SK-N-SH treated with all-trans-retinoic acid at 6 μM for 48 hours (cell line): Measurements from ENCODE around the gene KLHL6.

Experiments
- ATAC-seq: fragments of 200-7000 bp; cut with Tn5 transposase; 3 replicates; pipeline ENCODE4 v1.9.1; 2020; ENCODE audit warnings: mild to moderate bottlenecking, moderate library complexity
- ARNTL ChIP-seq: fragments of 450-650 bp; formaldehyde crosslinking; IDR thresholded peaks from 2 replicates; pipeline ENCODE4 v1.5.0; 2020; ENCODE audit warnings: low read depth, mild to moderate bottlenecking, moderate library complexity, borderline replicate concordance
- BACH2 ChIP-seq: fragments of 250-450 bp; sonication (Bioruptor Pico); IDR thresholded peaks from 2 replicates; pipeline ENCODE4 v1.9.0; 2021; ENCODE audit warnings: mild to moderate bottlenecking, borderline replicate concordance
- CREB5 ChIP-seq: fragments of 250-450 bp; sonication (Bioruptor Pico); IDR thresholded peaks from 2 replicates; pipeline ENCODE4 v1.5.1; 2020; ENCODE audit warnings: low read depth, mild to moderate bottlenecking, moderate library complexity
- CSDC2 ChIP-seq: fragments of 250-450 bp; sonication (Bioruptor Pico); IDR thresholded peaks from 2 replicates; pipeline ENCODE4 v1.5.0; 2020; ENCODE audit warnings: mild to moderate bottlenecking, moderate library complexity
- CSRNP3 ChIP-seq: fragments of 250-450 bp; sonication (Bioruptor Pico); IDR thresholded peaks from 2 replicates; pipeline ENCODE4 v1.5.1; 2021; ENCODE audit warnings: mild to moderate bottlenecking, moderate library complexity
- ESRRG ChIP-seq: fragments of 250-450 bp; sonication (Bioruptor Pico); IDR thresholded peaks from 2 replicates; pipeline ENCODE4 v1.6.1; 2021; ENCODE audit warnings: mild to moderate bottlenecking
- ISL1 ChIP-seq: fragments of 250-450 bp; sonication (Bioruptor Pico); IDR thresholded peaks from 2 replicates; pipeline ENCODE4 v2.1.2; 2022; ENCODE audit warnings: mild to moderate bottlenecking, moderate library complexity
- OSR1 ChIP-seq: fragments of 250-450 bp; sonication (Bioruptor Pico); IDR thresholded peaks from 2 replicates; pipeline ENCODE4 v1.8.0; 2022; ENCODE audit warnings: moderate library complexity, mild to moderate bottlenecking, inconsistent platforms
- PATZ1 ChIP-seq: fragments of 250-450 bp; sonication (Bioruptor Pico); IDR thresholded peaks from 2 replicates; pipeline ENCODE4 v1.8.0; 2020; ENCODE audit warnings: mild to moderate bottlenecking, moderate library complexity, borderline replicate concordance
- POU6F1 ChIP-seq: fragments of 250-450 bp; sonication (Bioruptor Pico); IDR thresholded peaks from 2 replicates; pipeline ENCODE4 v1.8.0; 2021; ENCODE audit warnings: low read depth, mild to moderate bottlenecking, moderate library complexity, borderline replicate concordance
- PPARA ChIP-seq: fragments of 250-450 bp; sonication (Bioruptor Pico); IDR thresholded peaks from 2 replicates; pipeline ENCODE4 v1.5.0; 2020; ENCODE audit warnings: mild to moderate bottlenecking, borderline replicate concordance
- TCF4 ChIP-seq: fragments of 250-450 bp; sonication (Bioruptor Pico); IDR thresholded peaks from 2 replicates; pipeline ENCODE4 v1.8.0; 2021; ENCODE audit warnings: mild to moderate bottlenecking, moderate library complexity, borderline replicate concordance
- TOX ChIP-seq: fragments of 250-450 bp; sonication (Bioruptor Pico); IDR thresholded peaks from 2 replicates; pipeline ENCODE4 v1.8.0; 2021; ENCODE audit warnings: mild to moderate bottlenecking, moderate library complexity, borderline replicate concordance
- TSHZ2 ChIP-seq: fragments of 250-450 bp; sonication (Bioruptor Pico); IDR thresholded peaks from 2 replicates; pipeline ENCODE4 v1.5.0; 2020; ENCODE audit warnings: mild to moderate bottlenecking, moderate library complexity
- ZC3H10 ChIP-seq: fragments of 250-450 bp; sonication (Bioruptor Pico); IDR thresholded peaks from 2 replicates; pipeline ENCODE4 v1.5.1; 2021; ENCODE audit warnings: mild to moderate bottlenecking, moderate library complexity
- ZFP3 ChIP-seq: fragments of 250-450 bp; sonication (Bioruptor Pico); IDR thresholded peaks from 2 replicates; pipeline ENCODE4 v1.5.0; 2020; ENCODE audit warnings: mild to moderate bottlenecking, moderate library complexity
- ZFP30 ChIP-seq: fragments of 450-650 bp; formaldehyde crosslinking; IDR thresholded peaks from 2 replicates; pipeline ENCODE4 v1.5.0; 2022; ENCODE audit warnings: mild to moderate bottlenecking, moderate library complexity
- ZNF565 ChIP-seq: fragments of 450-650 bp; formaldehyde crosslinking; conservative IDR thresholded peaks from 2 replicates; pipeline ENCODE4 v1.5.0; 2020; ENCODE audit warnings: low read depth, mild to moderate bottlenecking, moderate library complexity
- ZNF70 ChIP-seq: fragments of 450-650 bp; formaldehyde crosslinking; IDR thresholded peaks from 2 replicates; pipeline ENCODE4 v1.5.0; 2020; ENCODE audit warnings: mild to moderate bottlenecking, moderate library complexity
- ZNF8 ChIP-seq: fragments of 450-650 bp; formaldehyde crosslinking; IDR thresholded peaks from 2 replicates; pipeline ENCODE4 v1.5.0; 2020; ENCODE audit warnings: mild to moderate bottlenecking, moderate library complexity

Gene KLHL6

GRCh38 chr3:183497313-183497712, 58.2 kb downstream of the KLHL6 start:
- ATAC-seq, result no peak
- TF ChIP-seq ISL1 (CRISPR knock-in tag) (no peak), ZNF8 (CRISPR knock-in tag) (no peak), ZNF70 (CRISPR knock-in tag) (no peak), CREB5 (CRISPR knock-in tag) (no peak), TSHZ2 (CRISPR knock-in tag) (no peak), TOX (no peak), ESRRG (CRISPR knock-in tag) (no peak), CSDC2 (CRISPR knock-in tag) (no peak), CSRNP3 (CRISPR knock-in tag) (no peak)

- no peak for ATAC-seq
- no peak for TF ChIP-seq PATZ1 (CRISPR knock-in tag)
Observed at GRCh38 chr3:183496311-183496710, 59.2 kb downstream of the KLHL6 start.

- ATAC-seq, result no peak
- no peak for TF ChIP-seq CSDC2 (CRISPR knock-in tag)
- no peak for TF ChIP-seq PPARA (CRISPR knock-in tag)
- no peak for TF ChIP-seq TOX
- TF ChIP-seq, all 23 proteins: peak for 0
Observed at GRCh38 chr3:183494341-183494740, 61.2 kb downstream of the KLHL6 start.

GRCh38 chr3:183493296-183494045, 62.0 kb downstream of the KLHL6 start:
- no peak for ATAC-seq
- TF ChIP-seq ZFP30 (CRISPR knock-in tag) (no peak), POU6F1 (no peak), PPARA (CRISPR knock-in tag) (no peak), BACH2 (no peak), OSR1 (no peak), ARNTL (no peak), ESRRG (CRISPR knock-in tag) (no peak), TSHZ2 (CRISPR knock-in tag) (no peak), TCF4 (CRISPR knock-in tag) (no peak), CSDC2 (CRISPR knock-in tag) (no peak), ZC3H10 (no peak), ZNF70 (CRISPR knock-in tag) (no peak), CSRNP3 (CRISPR knock-in tag) (no peak), ZNF565 (CRISPR knock-in tag) (no peak), ISL1 (CRISPR knock-in tag) (no peak), ZFP3 (CRISPR knock-in tag) (no peak)
